ENCODE measurements around the gene P2RY8.

GRCh38 chrX:1453951-1454785 lies 82.8 kb downstream of the P2RY8 start:
- TF ChIP-seq, protein P1, sequence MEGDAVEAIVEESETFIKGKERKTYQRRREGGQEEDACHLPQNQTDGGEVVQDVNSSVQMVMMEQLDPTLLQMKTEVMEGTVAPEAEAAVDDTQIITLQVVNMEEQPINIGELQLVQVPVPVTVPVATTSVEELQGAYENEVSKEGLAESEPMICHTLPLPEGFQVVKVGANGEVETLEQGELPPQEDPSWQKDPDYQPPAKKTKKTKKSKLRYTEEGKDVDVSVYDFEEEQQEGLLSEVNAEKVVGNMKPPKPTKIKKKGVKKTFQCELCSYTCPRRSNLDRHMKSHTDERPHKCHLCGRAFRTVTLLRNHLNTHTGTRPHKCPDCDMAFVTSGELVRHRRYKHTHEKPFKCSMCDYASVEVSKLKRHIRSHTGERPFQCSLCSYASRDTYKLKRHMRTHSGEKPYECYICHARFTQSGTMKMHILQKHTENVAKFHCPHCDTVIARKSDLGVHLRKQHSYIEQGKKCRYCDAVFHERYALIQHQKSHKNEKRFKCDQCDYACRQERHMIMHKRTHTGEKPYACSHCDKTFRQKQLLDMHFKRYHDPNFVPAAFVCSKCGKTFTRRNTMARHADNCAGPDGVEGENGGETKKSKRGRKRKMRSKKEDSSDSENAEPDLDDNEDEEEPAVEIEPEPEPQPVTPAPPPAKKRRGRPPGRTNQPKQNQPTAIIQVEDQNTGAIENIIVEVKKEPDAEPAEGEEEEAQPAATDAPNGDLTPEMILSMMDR (IDR thresholded peaks at IDR 0.05), result peak in 3 of 4 experiments; percentile 95 to 100 (median 96)
- TF ChIP-seq POLR2A (IDR thresholded peaks at IDR 0.05) (no peak), POLR2AphosphoS5 (IDR thresholded peaks at IDR 0.05) (no peak), EP300 (IDR thresholded peaks at IDR 0.05) (no peak)

All from gastroesophageal sphincter (tissue), 3 donors.